ENCODE measurements around the gene SLC4A9.

DNA sequence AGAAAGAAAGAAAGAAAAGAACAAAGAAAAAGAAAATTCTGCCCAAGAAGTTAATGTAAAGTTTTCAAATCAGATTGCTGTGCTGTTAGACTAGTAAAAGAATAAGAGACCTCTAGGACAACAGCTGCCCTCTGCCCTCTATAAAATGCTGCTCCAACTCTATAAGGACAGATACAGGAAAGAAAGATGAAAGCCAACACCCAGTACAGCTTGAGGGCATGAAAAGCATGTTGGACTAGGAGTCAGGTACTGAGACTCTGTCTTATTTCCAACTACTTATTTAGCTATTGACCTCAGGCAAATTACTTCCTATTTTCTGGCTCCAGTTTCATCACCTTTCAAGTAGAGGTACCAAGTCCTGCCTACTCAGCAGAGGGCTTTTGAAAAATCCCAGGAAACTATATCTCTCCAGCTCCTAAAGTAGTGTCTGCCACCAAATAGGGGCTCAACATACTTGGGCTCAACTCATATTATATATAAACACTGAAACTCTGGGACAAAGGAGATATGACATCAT, 19.3 kb upstream of the SLC4A9 start:
- TF ChIP-seq, protein P1, sequence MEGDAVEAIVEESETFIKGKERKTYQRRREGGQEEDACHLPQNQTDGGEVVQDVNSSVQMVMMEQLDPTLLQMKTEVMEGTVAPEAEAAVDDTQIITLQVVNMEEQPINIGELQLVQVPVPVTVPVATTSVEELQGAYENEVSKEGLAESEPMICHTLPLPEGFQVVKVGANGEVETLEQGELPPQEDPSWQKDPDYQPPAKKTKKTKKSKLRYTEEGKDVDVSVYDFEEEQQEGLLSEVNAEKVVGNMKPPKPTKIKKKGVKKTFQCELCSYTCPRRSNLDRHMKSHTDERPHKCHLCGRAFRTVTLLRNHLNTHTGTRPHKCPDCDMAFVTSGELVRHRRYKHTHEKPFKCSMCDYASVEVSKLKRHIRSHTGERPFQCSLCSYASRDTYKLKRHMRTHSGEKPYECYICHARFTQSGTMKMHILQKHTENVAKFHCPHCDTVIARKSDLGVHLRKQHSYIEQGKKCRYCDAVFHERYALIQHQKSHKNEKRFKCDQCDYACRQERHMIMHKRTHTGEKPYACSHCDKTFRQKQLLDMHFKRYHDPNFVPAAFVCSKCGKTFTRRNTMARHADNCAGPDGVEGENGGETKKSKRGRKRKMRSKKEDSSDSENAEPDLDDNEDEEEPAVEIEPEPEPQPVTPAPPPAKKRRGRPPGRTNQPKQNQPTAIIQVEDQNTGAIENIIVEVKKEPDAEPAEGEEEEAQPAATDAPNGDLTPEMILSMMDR (IDR thresholded peaks at IDR 0.05; ENCODE audit: low read length) = no peak
- no peak for TF ChIP-seq EZH2 (IDR thresholded peaks at IDR 0.05; ENCODE audit: borderline replicate concordance, low read length)
